Transverse colon (tissue), 4 donors: ENCODE results near the gene FAM9C.

Experiments used
- CTCF ChIP-seq, 5 experiments: fragments of 200-600 bp in 3 of 5; fragments of 450-650 bp in 2 of 5; sonication (generic) in 3 of 5; IDR thresholded peaks; 1 replicate in 2 of 5; 2 replicates in 3 of 5; pipeline ENCODE4 v1.5.1; 2016 to 2017; ENCODE audit warnings: antibody characterized with exemption in 5 of 5, inconsistent platforms in 3 of 5, mild to moderate bottlenecking in 2 of 5, moderate library complexity in 1 of 5
- EP300 ChIP-seq: sonication (generic); formaldehyde crosslinking; IDR thresholded peaks from one replicate; pipeline ENCODE4 v1.6.1; 2017; ENCODE audit warnings: antibody characterized with exemption, low read depth
- POLR2A ChIP-seq: fragments of 450-650 bp; IDR thresholded peaks from one replicate; pipeline ENCODE4 v1.6.1; 2016; ENCODE audit warnings: antibody characterized with exemption, mild to moderate bottlenecking, moderate library complexity
- POLR2AphosphoS5 ChIP-seq, 3 donors: sonication (generic); formaldehyde crosslinking; IDR thresholded peaks; one replicate each; pipeline ENCODE4 v1.6.1; 2016; ENCODE audit warnings: antibody characterized with exemption in 3 of 3

GRCh38 chrX:13000301-13000811 is 44.1 kb downstream of the FAM9C start:
- TF ChIP-seq CTCF (IDR thresholded peaks at IDR 0.05) (no peak), POLR2A (no peak), POLR2AphosphoS5 (IDR thresholded peaks at IDR 0.05) (no peak), EP300 (no peak)
